GM13977 (cell line): ENCODE results near the gene NRGN.

ENCODE experiments used
- DNase-seq: peaks from one replicate; pipeline ENCODE4 v3.0.0; 2012; ENCODE audit warnings: low spot score
- in situ Hi-C: fragments of 300-500 bp; cut with MboI; formaldehyde crosslinking; loops from one replicate; pipeline ENCODE4 v1.12.0; 2022; ENCODE audit warnings: low sequenced_read_pairs, low pct_unique_long_range_greater_than_20kb, mixed read lengths, inconsistent platforms; ENCODE audit not compliant: unreplicated experiment
- TF ChIP-seq, protein P1 (sequence below): IDR thresholded peaks from 2 replicates; pipeline ENCODE4 v1.5.1; 2012; ENCODE audit warnings: mild to moderate bottlenecking, control low read depth; ENCODE audit not compliant: insufficient read depth; ENCODE audit errors: extremely low read depth, missing control alignments

NRGN gene

GRCh38 chr11:124739479-124740276, at the start of gene NRGN:
NRGN (plus strand) TSS chr11:124739942; CDS start chr11:124740085, 143 bp downstream.
- in situ Hi-C loops: no loop called here
- TF ChIP-seq, protein P1, sequence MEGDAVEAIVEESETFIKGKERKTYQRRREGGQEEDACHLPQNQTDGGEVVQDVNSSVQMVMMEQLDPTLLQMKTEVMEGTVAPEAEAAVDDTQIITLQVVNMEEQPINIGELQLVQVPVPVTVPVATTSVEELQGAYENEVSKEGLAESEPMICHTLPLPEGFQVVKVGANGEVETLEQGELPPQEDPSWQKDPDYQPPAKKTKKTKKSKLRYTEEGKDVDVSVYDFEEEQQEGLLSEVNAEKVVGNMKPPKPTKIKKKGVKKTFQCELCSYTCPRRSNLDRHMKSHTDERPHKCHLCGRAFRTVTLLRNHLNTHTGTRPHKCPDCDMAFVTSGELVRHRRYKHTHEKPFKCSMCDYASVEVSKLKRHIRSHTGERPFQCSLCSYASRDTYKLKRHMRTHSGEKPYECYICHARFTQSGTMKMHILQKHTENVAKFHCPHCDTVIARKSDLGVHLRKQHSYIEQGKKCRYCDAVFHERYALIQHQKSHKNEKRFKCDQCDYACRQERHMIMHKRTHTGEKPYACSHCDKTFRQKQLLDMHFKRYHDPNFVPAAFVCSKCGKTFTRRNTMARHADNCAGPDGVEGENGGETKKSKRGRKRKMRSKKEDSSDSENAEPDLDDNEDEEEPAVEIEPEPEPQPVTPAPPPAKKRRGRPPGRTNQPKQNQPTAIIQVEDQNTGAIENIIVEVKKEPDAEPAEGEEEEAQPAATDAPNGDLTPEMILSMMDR: no peak

GRCh38 chr11:124693142-124693541, 46.6 kb upstream of the NRGN start:
- DNase-seq: no peak
- TF ChIP-seq, protein P1: no peak
- in situ Hi-C loops: no loop called here

More at GRCh38 chr11:124739479-124740276, at the start of gene NRGN:
- peak; percentile 97 for DNase-seq

GRCh38 chr11:124699547-124699946, 40.2 kb upstream of the NRGN start:
- DNase-seq: no peak
- TF ChIP-seq, protein P1: no peak
- in situ Hi-C loops: no loop called here

- TF ChIP-seq, protein P1: no peak
- DNase-seq: no peak
- in situ Hi-C loops: no loop called here
Observed at GRCh38 chr11:124700028-124700427, 39.7 kb upstream of the NRGN start.

DNA sequence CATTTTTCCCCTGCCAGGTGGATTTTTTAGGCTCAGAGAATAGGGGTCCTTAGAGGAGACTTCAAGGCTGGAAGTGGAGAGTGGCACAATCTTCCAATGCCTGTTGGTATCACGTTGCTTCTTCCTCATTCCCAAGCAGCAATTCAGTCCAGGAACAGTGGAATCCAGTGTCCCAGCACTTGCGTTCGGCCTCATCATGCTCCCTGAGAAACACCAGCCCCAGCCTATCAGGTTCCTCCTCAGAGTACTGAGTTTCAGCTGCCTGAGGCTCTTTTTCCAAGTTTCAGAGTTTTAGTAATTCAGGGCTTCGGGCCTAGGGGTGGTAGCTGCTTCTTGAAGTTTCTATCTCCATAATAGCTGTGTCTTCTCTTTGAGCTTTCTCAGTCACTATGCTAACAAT, 31.9 kb upstream of the NRGN start:
- in situ Hi-C loops: no loop called here
- no peak for DNase-seq

GRCh38 chr11:124712392-124712791, 27.4 kb upstream of the NRGN start:
- in situ Hi-C loops: no loop called here
- DNase-seq: no peak
- TF ChIP-seq, protein P1: no peak

More for the DNA sequence above, 31.9 kb upstream of the NRGN start:
- TF ChIP-seq, protein P1: no peak
